NOMO-1 (cell line): ENCODE results near the gene UBE2L6.

Source experiments
- DNase-seq, 2 experiments: peaks; one replicate each; lab custom pipeline; 2025; ENCODE audit not compliant: unreplicated experiment in 2 of 2; lab: John Stamatoyannopoulos, UW

Gene UBE2L6

GRCh38 chr11:57501953-57502352 is 65.5 kb downstream of the UBE2L6 start:
- no peak for DNase-seq
